H1 (cell line): ENCODE measurements around the gene CTAG1A. TPM values are rescaled to one million over a fixed set of nuclear protein-coding genes. Genes with fewer than 3 reads are reported as not detected.
"Not testable (repeated sequence)": the region's sequence is repeated elsewhere in the genome, so short reads cannot be mapped to it uniquely, and the experiment has no call there.

Experiments
- CTCF ChIA-PET: fragments of 300-600 bp; sonication (Branson Sonifier 250); formaldehyde crosslinking; loops from one replicate; lab custom pipeline; 2021; ENCODE audit not compliant: partially characterized antibody; lab: Charles Lee
- POLR2A ChIA-PET: fragments of 300-600 bp; sonication (Branson Sonifier 250); formaldehyde crosslinking; loops from one replicate; lab custom pipeline; 2021; ENCODE audit warnings: inconsistent platforms; ENCODE audit not compliant: partially characterized antibody; lab: Charles Lee
- DNase-seq, 2 experiments: peaks; one replicate each; pipeline versions ENCODE4 v3.0.0 to v3.0.0-alpha.2; 2010 to 2022; ENCODE audit warnings: low spot score in 2 of 2, low read depth in 1 of 2, mixed read lengths in 1 of 2
- FAIRE-seq: peaks from 2 replicates; lab custom pipeline; 2011; peaks lifted over from hg19 to GRCh38; lab: Jason Lieb, UNC
- H2AFZ ChIP-seq: 2 replicates; pipeline ENCODE4 v1.8.1; 2012; ENCODE audit warnings: low read length, inconsistent platforms
- H2AK5ac ChIP-seq: 2 replicates; pipeline ENCODE4 v1.6.1; 2013; ENCODE audit warnings: low read depth, low read length
- H2BK120ac ChIP-seq: replicated peaks from 2 replicates; pipeline ENCODE3; 2013; ENCODE audit warnings: low read depth, low read length, inconsistent platforms
- H2BK12ac ChIP-seq: 2 replicates; pipeline ENCODE4 v1.6.1; 2013; ENCODE audit warnings: low read depth, low read length
- H2BK15ac ChIP-seq: 2 replicates; pipeline ENCODE4 v1.6.1; 2013; ENCODE audit warnings: low read length
- H2BK20ac ChIP-seq: 2 replicates; pipeline ENCODE4 v1.6.1; 2013; ENCODE audit warnings: low read length
- H2BK5ac ChIP-seq: 2 replicates; pipeline ENCODE4 v1.6.1; 2013; ENCODE audit warnings: low read depth, low read length
- H3K14ac ChIP-seq: 2 replicates; pipeline ENCODE4 v1.6.1; 2013; ENCODE audit warnings: inconsistent platforms; ENCODE audit not compliant: insufficient read length
- H3K18ac ChIP-seq: 2 replicates; pipeline ENCODE4 v1.6.1; 2013; ENCODE audit warnings: low read length; ENCODE audit errors: extremely low read depth
- H3K23ac ChIP-seq: 2 replicates; pipeline ENCODE4 v1.6.1; 2013; ENCODE audit warnings: inconsistent platforms; ENCODE audit not compliant: insufficient read length
- H3K23me2 ChIP-seq: 2 replicates; pipeline ENCODE4 v1.6.1; 2013; ENCODE audit warnings: low read depth, low read length
- H3K27ac ChIP-seq: 2 replicates; pipeline ENCODE4 v1.6.1; 2011; ENCODE audit warnings: low read depth, low read length, inconsistent platforms
- H3K27me3 ChIP-seq, 4 experiments: replicated peaks in 1 of 4; 1 replicate in 1 of 4; 2 replicates in 3 of 4; pipeline versions ENCODE4 v1.6.1 to v1.8.1; 2011 to 2013; ENCODE audit warnings: low read length in 3 of 4, mild to moderate bottlenecking in 3 of 4, inconsistent platforms in 2 of 4, mixed read lengths in 2 of 4, moderate library complexity in 1 of 4; ENCODE audit not compliant: control insufficient read depth in 3 of 4, insufficient read depth in 3 of 4; ENCODE audit errors: extremely low read depth in 1 of 4
- H3K36me3 ChIP-seq, 4 experiments: 2 replicates each; pipeline versions ENCODE4 v1.6.1 to v1.8.1; 2011 to 2013; ENCODE audit warnings: mild to moderate bottlenecking in 4 of 4, low read length in 3 of 4, moderate library complexity in 2 of 4, control low read depth in 1 of 4, inconsistent platforms in 1 of 4; ENCODE audit not compliant: insufficient read depth in 4 of 4, control insufficient read depth in 2 of 4
- H3K4ac ChIP-seq: replicated peaks from 2 replicates; pipeline ENCODE3; 2013; ENCODE audit warnings: low read length, low read depth, mixed read lengths, inconsistent platforms; ENCODE audit not compliant: insufficient read length
- H3K4me1 ChIP-seq, 4 experiments: replicated peaks in 1 of 4; 1 replicate in 1 of 4; 2 replicates in 3 of 4; pipeline versions ENCODE4 v1.6.1 to v1.8.1; 2011 to 2013; ENCODE audit warnings: low read length in 3 of 4, inconsistent platforms in 2 of 4, mixed read lengths in 1 of 4; ENCODE audit not compliant: insufficient read depth in 4 of 4, control insufficient read depth in 3 of 4
- H3K4me2 ChIP-seq, 2 experiments: 2 replicates each; pipeline versions ENCODE4 v1.6.1 to v1.8.1; 2011 to 2013; ENCODE audit warnings: low read depth in 2 of 2, low read length in 2 of 2, control low read depth in 1 of 2, inconsistent platforms in 1 of 2, mild to moderate bottlenecking in 1 of 2; ENCODE audit not compliant: insufficient read depth in 1 of 2
- H3K4me3 ChIP-seq, 4 experiments: fragments of 200-600, 300-600 bp in 1 of 4; sonication (generic), shearing (Covaris generic), sonication (Bioruptor Twin) in 1 of 4; 2 replicates each; pipeline versions ENCODE4 v1.5.1 to v1.8.1; 2011 to 2016; ENCODE audit warnings: low read length in 4 of 4, low read depth in 3 of 4, control low read depth in 2 of 4, inconsistent platforms in 2 of 4, mild to moderate bottlenecking in 2 of 4, mixed read lengths in 1 of 4, moderate library complexity in 1 of 4; ENCODE audit not compliant: insufficient read depth in 2 of 4; ENCODE audit errors: extremely low read depth in 1 of 4
- H3K56ac ChIP-seq: replicated peaks from 2 replicates; pipeline ENCODE3; 2013; ENCODE audit warnings: low read depth, mild to moderate bottlenecking, mixed read lengths, low read length, inconsistent platforms; ENCODE audit not compliant: insufficient read length
- H3K79me1 ChIP-seq: 2 replicates; pipeline ENCODE4 v1.6.1; 2013; ENCODE audit warnings: low read depth, low read length, control low read depth
- H3K79me2 ChIP-seq, 2 experiments: 2 replicates each; pipeline versions ENCODE4 v1.6.1 to v1.8.1; 2012 to 2013; ENCODE audit warnings: low read length in 2 of 2, mild to moderate bottlenecking in 2 of 2, inconsistent platforms in 1 of 2; ENCODE audit not compliant: insufficient read depth in 2 of 2, control insufficient read depth in 1 of 2
- H3K9ac ChIP-seq, 4 experiments: replicated peaks in 1 of 4; 1 replicate in 1 of 4; 2 replicates in 3 of 4; pipeline versions ENCODE4 v1.6.1 to v1.8.1; 2011 to 2013; ENCODE audit warnings: low read depth in 3 of 4, low read length in 3 of 4, control low read depth in 2 of 4, mild to moderate bottlenecking in 2 of 4, moderate library complexity in 2 of 4, inconsistent platforms in 1 of 4; ENCODE audit errors: extremely low read depth in 1 of 4
- H3K9me3 ChIP-seq, 2 experiments: 2 replicates each; pipeline versions ENCODE4 v1.6.1 to v1.8.1; 2012 to 2013; ENCODE audit warnings: mild to moderate bottlenecking in 2 of 2, moderate library complexity in 2 of 2, control low read depth in 1 of 2, inconsistent platforms in 1 of 2, low read depth in 1 of 2, low read length in 1 of 2, mixed read lengths in 1 of 2; ENCODE audit not compliant: insufficient read depth in 2 of 2
- H4K20me1 ChIP-seq, 2 experiments: replicated peaks in 1 of 2; 2 replicates each; pipeline versions ENCODE3 to v1.8.1; 2011 to 2013; ENCODE audit warnings: inconsistent platforms in 2 of 2, low read length in 2 of 2, mild to moderate bottlenecking in 1 of 2; ENCODE audit not compliant: insufficient read depth in 2 of 2, control insufficient read depth in 1 of 2
- H4K5ac ChIP-seq: 2 replicates; pipeline ENCODE4 v1.6.1; 2013; ENCODE audit warnings: low read length, low read depth, mixed read lengths, inconsistent platforms; ENCODE audit not compliant: insufficient read length
- H4K8ac ChIP-seq: 2 replicates; pipeline ENCODE4 v1.8.0; 2013; ENCODE audit warnings: mild to moderate bottlenecking, moderate library complexity, low read length, inconsistent platforms; ENCODE audit not compliant: insufficient read depth; ENCODE audit errors: extremely low read depth
- H4K91ac ChIP-seq: replicated peaks from 2 replicates; pipeline ENCODE3; 2013; ENCODE audit warnings: low read length, mixed read lengths, inconsistent platforms; ENCODE audit not compliant: insufficient read length
- WGBS, 2 experiments: shearing (Covaris generic) in 1 of 2; methylation state at CpG; one replicate each; pipeline versions ENCODE4 v1.1.6 to v1.1.7; 2013 to 2015; ENCODE audit warnings: low lambda C conversion rate in 2 of 2, mixed read lengths in 2 of 2, inconsistent platforms in 1 of 2, low coverage in 1 of 2, missing lambda C conversion rate in 1 of 2; ENCODE audit not compliant: insufficient replicate concordance in 2 of 2, insufficient coverage in 1 of 2, insufficient read length in 1 of 2; ENCODE audit errors: extremely low coverage in 1 of 2, missing lambda C conversion rate in 1 of 2; 5-methylcytosine and 5-hydroxymethylcytosine counted together
- polyA plus RNA-seq, 7 experiments: library from polyadenylated mRNA; depleted of rRNA in 3 of 7; stranded (reverse) in 5 of 7; unstranded in 2 of 7; fragments of >200 nt in 5 of 7; fragments of 200-250 nt in 2 of 7; gene quantifications; 1 replicate in 5 of 7; 2 replicates in 1 of 7; 4 replicates in 1 of 7; pipeline versions ENCODE4 v1.2.1 to v1.2.3, GENCODE V29; 2011 to 2013; ENCODE audit warnings: missing spikeins in 2 of 7, mixed read lengths in 2 of 7
- total RNA-seq: library from RNA; stranded (reverse); fragmentation: NEBNext Ultra II Directional; extraction: Animal tissue kit (Norgen Biotek cat#: 25700); gene quantifications from 2 replicates; pipeline ENCODE4 v1.2.1, GENCODE V29; 2021

CTAG1A gene
- total and polyA plus RNA-seq, 2 of the 8 experiments (the other 6 are each of a cell fraction or from before 2014, with no cell fraction given), result not detected

DNA sequence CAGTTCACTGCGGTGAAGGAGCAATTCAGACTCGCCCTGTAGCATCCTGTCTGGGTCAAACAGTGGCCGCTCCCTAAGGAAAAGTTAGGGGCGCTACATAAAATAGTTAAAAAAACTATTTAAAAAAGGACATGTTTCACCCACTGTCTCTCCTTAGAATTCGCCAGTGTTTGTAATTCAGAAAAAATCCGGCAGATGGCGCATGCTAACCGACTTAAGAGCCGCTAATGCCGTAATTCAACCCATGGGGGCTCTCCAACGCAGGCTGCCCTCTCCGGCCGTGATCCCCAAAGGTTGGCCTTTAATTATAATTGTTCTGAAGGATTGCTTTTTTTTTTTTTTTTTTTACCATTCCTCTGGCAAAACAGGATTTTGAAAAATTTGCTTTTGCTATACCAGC is 5.5 kb downstream of the CTAG1A start:
- H3K4me2 ChIP-seq, H3K23ac ChIP-seq, POLR2A ChIA-PET, H3K4ac ChIP-seq, H2AK5ac ChIP-seq, CTCF ChIA-PET, DNase-seq, H4K8ac ChIP-seq, H3K9me3 ChIP-seq, H4K20me1 ChIP-seq, H2BK12ac ChIP-seq, H4K5ac ChIP-seq, H3K18ac ChIP-seq, H3K79me2 ChIP-seq, H3K4me1 ChIP-seq, H2BK5ac ChIP-seq, H3K14ac ChIP-seq, H3K4me3 ChIP-seq, H3K27me3 ChIP-seq, H2BK20ac ChIP-seq, H3K56ac ChIP-seq, H2BK120ac ChIP-seq, H3K27ac ChIP-seq, H3K23me2 ChIP-seq, H3K79me1 ChIP-seq, H2AFZ ChIP-seq, H3K9ac ChIP-seq, H4K91ac ChIP-seq, H3K36me3 ChIP-seq, H2BK15ac ChIP-seq: not testable (repeated sequence)
- WGBS, 2 experiments, result no CpG with 5 or more reads among the region's 13 CpGs
- FAIRE-seq, result peak; percentile 100
